Epithelial cell of proximal tubule (primary cell): ENCODE results near the gene DTX3L. TPM values are rescaled to one million over a fixed set of nuclear protein-coding genes. Genes with fewer than 3 reads are reported as not detected.

Experiments
- DNase-seq: peaks from one replicate; pipeline ENCODE4 v3.0.0-alpha.2; 2011; ENCODE audit warnings: low read depth
- H3K4me3 ChIP-seq: 2 replicates; pipeline ENCODE4 v1.5.1; 2011; ENCODE audit warnings: low read depth, mild to moderate bottlenecking, low read length
- total RNA-seq: library from RNA; depleted of rRNA; stranded (reverse); fragments of >200 nt; gene quantifications from 2 replicates; pipeline ENCODE4 v1.2.3, GENCODE V29; 2015
- TF ChIP-seq, protein P1 (sequence below): conservative IDR thresholded peaks from 2 replicates; pipeline ENCODE4 v1.5.1; 2012; ENCODE audit warnings: low read depth, mild to moderate bottlenecking, low read length

DTX3L gene
- total RNA-seq, 1 donor from 2014 or later = 23.9 TPM

- H3K4me3 ChIP-seq = no peak overlapping the region
- DNase-seq = no peak
- TF ChIP-seq, protein P1, sequence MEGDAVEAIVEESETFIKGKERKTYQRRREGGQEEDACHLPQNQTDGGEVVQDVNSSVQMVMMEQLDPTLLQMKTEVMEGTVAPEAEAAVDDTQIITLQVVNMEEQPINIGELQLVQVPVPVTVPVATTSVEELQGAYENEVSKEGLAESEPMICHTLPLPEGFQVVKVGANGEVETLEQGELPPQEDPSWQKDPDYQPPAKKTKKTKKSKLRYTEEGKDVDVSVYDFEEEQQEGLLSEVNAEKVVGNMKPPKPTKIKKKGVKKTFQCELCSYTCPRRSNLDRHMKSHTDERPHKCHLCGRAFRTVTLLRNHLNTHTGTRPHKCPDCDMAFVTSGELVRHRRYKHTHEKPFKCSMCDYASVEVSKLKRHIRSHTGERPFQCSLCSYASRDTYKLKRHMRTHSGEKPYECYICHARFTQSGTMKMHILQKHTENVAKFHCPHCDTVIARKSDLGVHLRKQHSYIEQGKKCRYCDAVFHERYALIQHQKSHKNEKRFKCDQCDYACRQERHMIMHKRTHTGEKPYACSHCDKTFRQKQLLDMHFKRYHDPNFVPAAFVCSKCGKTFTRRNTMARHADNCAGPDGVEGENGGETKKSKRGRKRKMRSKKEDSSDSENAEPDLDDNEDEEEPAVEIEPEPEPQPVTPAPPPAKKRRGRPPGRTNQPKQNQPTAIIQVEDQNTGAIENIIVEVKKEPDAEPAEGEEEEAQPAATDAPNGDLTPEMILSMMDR = no peak
Observed at GRCh38 chr3:122523317-122523716, 40.8 kb upstream of the DTX3L start.

DNA sequence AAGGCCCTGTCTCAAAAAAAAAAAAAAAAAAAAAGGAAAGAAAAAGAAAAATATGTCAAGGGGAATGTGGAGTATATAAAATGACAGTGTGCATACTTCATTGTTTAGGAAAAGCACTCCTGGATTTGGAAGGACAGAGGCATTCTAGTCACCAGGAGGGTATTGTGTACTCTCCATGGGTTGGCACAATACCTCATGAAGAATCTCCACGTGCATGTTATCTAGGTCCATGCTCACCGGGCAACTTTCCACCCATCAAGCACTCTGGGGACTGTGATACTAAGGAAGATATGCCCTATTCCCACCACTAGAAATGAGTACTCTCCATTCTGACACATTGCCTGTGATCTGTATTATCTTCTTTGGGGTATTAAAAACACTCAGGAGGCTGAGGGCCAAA, 34.0 kb upstream of the DTX3L start:
- H3K4me3 ChIP-seq = no peak overlapping the region
- no peak for DNase-seq
- TF ChIP-seq, protein P1 = no peak

DNA sequence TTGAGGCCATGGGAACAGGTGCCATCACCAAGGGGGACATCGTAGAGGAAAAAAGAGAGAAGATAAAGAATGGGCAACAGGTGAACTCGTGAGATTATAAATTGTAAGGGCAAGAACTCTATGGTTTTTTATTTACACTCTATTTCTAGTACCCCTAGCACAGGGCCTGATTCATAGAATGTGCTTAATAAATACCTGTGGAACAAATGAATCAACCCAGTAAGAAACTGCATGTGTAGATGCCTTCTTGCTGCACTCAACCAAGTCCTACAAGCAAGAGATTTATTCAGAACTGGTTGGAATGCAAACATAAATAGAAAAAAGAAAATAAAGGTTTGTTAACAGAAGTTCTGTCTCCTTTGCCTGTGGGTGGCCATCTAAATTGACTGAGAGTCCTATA, 30.7 kb upstream of the DTX3L start:
- TF ChIP-seq, protein P1 = no peak
- H3K4me3 ChIP-seq = no peak overlapping the region
- no peak for DNase-seq

DNA sequence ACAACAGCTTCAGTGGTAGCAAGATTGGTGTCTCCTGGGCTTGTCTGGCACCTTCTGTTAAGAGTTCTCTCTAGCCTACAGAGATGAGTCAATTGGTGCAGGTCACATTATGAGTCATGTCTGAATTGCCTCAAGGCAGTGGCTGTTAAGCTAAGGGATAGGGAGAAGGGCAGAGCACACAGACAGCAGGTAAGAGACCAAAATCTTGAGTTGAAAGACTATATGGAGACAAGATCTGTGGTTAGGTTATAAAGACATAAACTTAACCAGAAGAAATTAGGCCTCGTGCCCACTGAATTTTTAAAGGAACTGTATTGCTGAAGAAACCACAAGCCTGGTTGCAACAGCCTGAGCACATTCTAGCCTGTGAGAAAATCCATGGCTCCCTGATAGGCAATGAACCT, 30.2 kb upstream of the DTX3L start:
- peak; percentile 64 for DNase-seq
- H3K4me3 ChIP-seq = no peak overlapping the region
- TF ChIP-seq, protein P1 = no peak

GRCh38 chr3:122535964-122536631, 28.0 kb upstream of the DTX3L start:
- no peak for DNase-seq
- TF ChIP-seq, protein P1 = no peak
- H3K4me3 ChIP-seq = no peak overlapping the region

DNA sequence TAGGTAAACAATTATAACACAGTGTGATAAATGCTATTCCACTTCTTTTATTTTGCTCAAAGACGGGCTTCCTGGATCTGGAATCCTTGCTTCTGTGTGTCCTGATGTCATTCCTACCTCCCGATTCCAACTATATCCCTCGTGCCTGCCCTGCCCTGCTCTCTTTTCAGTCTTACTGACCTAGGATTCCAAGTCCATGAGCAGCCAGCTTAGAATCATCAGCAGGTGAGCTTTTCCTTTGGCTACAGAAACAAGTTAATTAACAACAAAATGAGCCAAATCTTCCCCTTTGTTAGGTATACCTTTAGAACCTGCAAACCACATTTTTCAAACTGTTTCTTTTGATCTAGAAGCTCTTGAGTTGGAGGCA, 27.5 kb upstream of the DTX3L start:
- no peak for DNase-seq
- no peak overlapping the region for H3K4me3 ChIP-seq
- TF ChIP-seq, protein P1 = no peak

GRCh38 chr3:122538956-122539490, 25.1 kb upstream of the DTX3L start:
- TF ChIP-seq, protein P1 = no peak
- DNase-seq = no peak
- no peak overlapping the region for H3K4me3 ChIP-seq
